Right renal cortex interstitium (tissue), 3 donors: ENCODE results near the gene CSH2. TPM values are rescaled to one million over a fixed set of nuclear protein-coding genes. Genes with fewer than 3 reads are reported as not detected.

ENCODE experiments used
- DNase-seq, 3 donors: peaks; one replicate each; pipeline ENCODE4 v3.0.0-alpha.2; 2013; ENCODE audit warnings: low read depth in 3 of 3, low spot score in 2 of 3
- polyA plus RNA-seq, 3 donors: library from polyadenylated mRNA; unstranded; fragments of 120-200 nt; gene quantifications; one replicate each; pipeline ENCODE4 v1.2.1, GENCODE V29; 2013; ENCODE audit not compliant: insufficient read length in 3 of 3

The CSH2 gene
- polyA plus RNA-seq, 3 donors = 1.2 to 2.2 TPM; not detected in 1

DNA sequence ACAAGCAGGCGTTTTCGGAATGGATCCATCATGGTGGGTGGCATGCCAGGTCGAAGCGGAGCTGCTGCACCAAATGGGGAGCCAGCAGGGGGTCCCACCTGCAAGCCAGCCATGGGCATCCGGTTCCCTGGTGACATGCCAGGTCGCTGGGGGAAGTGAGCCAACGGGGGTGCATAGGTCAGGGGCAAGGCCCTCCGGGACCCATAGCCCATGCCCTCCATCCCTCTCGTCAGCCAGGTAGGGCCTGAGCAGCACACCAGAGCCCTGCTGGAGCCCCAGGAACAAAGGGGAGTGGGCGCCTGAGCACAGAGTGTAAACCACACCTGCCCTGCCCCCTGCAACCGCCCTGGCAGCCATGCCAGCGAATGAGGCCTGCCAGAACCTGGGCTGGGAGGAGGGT lies 36.0 kb downstream of the CSH2 start:
- no peak for DNase-seq

DNA sequence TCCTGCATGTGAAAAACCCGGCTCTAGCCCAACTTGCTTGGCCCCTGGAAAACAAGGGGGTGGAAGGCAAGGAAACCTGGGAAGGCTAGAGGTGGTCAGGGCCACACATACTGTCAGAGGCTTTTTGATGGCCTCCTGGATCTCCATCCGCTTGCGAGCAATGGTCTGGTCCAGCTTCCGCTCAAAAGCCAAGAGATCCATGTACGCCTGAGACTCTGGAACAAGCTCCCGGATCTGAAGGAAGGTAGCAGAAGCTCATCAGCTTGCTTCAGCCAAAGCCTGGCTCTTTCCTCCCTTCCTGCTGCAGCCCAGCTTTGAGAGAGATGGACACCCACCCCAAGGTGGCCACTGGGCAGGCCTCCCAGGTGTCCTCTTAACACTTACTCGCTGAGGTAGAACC lies 36.7 kb downstream of the CSH2 start:
- no peak for DNase-seq

DNA sequence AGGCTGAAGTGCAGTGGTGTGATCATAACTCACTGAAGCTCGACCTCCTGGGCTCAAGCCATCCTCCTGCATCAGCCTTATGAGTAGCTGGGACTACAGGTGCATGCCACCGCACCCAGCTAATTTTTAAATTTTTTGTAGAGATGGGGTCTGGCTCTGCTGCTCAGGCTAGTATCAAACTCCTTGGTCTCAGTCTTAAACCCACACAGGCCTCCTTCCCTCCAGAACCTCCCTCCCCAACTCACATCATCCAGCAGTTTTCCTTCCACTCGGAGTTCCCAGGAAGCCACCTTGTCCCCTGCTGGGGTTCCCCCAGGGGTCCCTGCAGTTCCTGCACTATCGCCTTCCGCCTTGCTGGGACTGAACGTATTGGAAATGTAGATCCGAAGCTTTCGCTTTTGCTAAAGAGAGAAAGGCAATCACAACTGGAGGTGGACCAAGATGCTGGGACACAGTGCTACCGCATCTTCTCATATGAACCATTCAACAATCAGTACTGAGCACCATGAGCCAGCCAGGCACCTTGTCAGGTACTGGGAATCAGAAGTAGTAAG lies 38.2 kb downstream of the CSH2 start:
- DNase-seq = no peak

DNA sequence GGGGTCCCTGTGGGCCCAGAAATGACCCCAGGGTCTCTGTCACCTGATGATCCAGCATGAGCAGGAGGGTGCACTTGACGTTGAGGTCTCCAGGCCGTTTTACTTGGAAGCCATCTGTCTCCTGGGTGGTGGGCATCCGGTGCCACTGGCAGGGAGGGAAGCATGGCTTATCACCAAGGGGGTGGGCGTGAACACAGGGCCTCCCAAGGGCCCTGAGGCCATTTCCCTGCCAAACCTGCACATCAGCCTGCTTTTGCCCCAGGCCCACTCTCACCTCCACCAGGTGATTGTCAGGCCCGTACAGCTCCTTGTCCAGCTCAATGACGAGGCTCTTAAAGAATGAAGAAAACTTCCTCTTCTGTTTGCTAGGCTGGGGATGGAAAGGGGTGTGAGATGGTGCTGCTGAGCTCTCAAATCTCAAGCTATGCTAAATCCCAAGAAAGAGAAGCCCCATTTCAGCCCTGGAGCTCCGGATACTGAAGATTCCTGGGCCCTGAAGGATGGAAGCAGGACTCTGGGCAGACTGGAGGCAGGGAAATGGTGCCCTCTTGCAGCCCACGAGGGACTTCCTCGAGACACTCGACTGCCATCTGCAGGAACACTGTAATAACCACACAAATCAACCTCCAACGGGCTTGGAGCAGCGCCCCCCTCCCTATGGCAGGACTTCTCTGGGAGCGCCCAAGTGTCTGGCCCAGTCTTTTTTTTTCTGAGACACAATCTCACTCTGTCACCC lies 38.9 kb downstream of the CSH2 start:
- DNase-seq = no peak

DNA sequence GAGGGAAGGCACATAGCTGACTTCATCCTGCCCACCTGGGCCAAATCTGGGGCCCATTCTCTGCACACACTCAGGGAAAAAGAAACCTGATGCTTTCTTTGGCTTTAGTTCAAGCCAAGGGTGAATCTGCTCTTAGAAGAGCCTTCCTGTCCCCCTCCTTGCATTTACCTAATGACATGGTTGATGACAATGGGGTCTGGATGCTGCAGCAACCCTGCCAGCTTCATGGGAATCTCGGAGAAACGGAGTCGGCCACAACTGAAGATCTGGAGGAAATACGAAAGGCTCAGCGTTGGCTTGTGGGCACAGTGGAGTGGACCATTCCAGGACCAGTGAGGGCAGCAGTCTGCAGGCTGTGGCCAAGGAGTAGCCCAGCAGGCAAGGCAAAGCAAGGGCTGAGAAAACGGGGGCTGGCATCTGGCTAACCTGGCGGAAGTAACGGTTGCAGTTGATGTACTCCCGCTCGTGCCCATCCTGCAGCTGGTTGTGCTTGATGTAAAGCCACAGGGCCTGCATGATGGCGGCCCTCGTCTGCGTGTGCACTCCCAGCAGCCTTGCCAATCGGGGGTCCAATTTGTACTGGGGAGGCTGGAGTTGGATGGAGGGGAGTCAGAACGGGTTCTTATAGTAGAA lies 39.6 kb downstream of the CSH2 start:
- DNase-seq = no peak

DNA sequence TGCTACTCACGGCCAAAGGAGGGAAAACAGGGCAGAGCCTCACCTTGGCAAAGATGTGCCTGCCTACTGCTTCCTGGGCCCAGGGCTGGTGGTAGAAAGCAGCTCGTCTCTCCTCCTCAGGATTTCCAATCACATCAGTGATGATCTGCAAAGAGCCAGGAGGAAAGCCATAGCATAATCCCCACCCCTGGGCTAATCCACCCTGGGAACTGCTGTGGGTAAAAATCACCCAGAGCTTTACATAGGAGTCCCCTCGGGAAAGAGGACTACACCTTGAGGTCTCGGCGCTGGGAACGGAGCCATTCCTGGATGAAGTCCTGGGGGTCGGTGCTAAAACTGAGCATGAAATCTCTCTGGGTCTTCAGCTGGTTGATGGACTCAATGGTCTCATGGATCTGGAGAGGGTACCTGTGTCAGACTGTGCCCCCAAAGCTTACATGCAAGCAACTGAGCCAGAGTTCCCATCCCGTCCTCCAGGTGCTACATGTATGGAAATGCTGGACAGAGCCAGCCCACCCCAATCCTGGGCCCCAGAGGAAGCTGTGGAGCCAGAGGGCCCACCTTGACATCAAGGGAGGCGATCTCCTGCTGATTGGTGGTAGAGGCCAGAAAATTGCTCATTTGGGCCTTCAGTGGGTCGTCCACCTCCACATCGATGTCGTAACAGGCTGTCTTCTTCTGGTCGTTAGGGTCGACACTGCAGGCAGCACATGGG lies 40.3 kb downstream of the CSH2 start:
- DNase-seq = no peak

DNA sequence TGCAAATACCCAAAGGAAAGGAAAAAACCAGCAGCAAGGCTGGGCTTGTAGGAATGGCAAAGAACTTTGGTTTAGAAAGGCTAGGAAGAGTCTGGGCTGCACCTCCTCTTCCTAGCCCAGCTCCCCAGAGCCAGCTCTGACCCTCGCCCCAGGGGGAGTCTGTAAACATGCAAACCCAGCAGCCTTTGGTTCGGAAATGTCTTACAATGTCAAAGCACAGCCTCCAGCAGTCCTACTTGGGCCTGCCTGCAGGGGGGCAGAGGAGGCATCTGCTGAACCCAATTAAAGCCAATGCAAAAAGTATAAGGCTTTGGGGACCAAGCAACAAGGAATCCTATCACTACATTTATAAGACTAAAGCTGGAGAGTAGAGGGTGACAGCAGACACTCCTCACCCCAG lies 41.0 kb downstream of the CSH2 start:
- no peak for DNase-seq

DNA sequence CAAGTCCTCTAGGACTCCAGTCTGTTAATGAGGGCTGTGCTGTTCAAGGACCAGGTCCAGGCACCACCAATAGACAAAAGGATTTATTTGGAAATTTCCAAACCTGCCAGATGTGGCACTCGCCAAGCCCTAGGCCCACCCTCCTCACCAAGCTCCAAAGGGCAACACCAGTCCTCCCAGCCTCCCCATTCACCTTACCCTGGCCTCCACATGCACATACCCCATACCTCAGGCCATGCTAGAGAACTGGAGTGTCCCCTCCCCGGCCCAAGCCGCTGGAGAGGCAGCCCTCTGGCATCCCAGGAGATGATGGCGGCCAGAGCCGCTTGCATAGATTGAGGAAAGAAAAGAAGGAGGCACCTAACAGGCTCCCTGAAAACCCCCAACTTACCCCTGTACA lies 41.5 kb downstream of the CSH2 start:
- no peak for DNase-seq

DNA sequence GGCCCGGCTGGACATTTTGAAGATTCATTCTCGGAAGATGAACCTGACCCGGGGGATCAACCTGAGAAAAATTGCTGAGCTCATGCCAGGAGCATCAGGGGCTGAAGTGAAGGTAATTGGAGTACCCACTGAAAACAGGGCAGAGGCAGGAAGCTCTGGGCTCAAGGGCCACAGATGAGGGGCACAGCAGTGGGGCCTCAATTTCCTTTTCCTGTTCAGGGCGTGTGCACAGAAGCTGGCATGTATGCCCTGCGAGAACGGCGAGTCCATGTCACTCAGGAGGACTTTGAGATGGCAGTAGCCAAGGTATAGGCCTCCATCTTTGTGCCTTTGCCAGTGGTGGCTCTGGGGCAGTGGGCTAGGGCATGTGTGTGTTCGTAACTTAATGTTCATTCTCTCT lies 42.0 kb downstream of the CSH2 start:
- DNase-seq = no peak

DNA sequence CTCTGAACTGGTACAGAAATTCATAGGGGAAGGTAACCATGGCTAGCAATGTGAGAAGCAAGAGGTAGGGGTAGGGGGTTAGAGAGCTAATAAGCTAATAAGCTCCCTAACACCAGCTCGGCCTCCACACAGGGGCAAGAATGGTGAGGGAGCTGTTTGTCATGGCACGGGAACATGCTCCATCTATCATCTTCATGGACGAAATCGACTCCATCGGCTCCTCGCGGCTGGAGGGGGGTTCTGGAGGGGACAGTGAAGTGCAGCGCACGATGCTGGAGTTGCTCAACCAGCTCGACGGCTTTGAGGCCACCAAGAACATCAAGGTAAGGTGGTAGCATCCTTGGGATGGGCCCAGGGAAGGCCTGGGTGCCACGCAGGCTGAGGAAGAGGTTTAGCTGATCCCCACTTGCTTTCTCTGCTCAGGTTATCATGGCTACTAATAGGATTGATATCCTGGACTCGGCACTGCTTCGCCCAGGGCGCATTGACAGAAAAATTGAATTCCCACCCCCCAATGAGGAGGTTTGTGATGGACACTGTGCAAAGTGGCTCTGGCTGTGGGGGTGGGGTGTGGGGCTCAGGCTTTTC lies 42.5 kb downstream of the CSH2 start:
- DNase-seq = no peak

DNA sequence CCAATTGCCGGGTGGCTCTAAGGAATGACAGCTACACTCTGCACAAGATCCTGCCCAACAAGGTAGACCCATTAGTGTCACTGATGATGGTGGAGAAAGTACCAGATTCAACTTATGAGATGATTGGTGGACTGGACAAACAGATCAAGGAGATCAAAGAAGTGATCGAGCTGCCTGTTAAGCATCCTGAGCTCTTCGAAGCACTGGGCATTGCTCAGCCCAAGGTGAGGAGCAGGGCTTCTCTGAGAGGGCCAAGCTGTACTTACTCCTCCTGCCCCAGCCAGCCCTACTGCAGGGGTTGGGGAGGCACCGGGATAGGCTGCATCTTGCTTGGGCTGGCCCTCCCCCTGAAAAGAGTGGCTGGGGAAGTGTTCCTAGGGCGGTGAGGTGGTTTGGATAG lies 43.2 kb downstream of the CSH2 start:
- no peak for DNase-seq

DNA sequence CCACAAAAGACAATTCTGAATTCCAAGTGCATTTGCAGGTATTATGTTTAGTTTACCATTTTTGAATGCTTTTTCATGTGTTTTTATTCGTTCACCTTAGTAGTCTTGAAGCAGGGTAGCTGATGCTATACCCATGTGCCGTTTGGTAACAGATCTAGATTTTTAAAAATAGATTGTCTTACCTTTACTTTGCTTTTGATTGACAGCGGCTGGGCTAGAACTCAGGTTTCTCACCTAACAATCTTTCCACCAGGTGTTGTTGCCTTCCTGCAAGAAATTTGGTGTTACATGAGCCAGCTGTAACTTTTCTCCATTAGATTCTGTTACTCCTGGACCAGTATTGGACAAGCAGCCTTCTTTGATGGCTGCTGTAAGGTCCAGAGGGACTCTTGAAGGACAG lies 44.5 kb downstream of the CSH2 start:
- no peak for DNase-seq

DNA sequence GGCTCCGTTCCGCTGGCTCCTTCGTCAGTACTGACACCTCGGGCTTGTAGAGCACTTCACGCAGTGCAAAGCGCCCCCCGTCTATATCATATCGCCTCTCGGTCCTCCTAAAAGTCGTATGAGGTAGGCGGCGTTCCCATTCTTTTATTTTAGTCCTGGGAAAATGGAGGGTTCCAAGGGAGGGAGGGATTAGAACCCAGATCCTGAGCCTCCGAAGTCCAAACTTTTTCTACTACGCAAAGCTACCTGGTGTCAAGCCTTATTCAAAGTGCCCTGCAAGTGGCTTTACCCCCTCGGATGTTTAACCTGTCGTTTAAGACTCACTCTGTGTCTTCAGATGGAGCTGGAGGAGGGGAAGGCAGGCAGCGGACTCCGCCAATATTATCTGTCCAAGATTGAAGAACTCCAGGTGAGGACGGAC lies 45.7 kb downstream of the CSH2 start:
- DNase-seq = no peak

DNA sequence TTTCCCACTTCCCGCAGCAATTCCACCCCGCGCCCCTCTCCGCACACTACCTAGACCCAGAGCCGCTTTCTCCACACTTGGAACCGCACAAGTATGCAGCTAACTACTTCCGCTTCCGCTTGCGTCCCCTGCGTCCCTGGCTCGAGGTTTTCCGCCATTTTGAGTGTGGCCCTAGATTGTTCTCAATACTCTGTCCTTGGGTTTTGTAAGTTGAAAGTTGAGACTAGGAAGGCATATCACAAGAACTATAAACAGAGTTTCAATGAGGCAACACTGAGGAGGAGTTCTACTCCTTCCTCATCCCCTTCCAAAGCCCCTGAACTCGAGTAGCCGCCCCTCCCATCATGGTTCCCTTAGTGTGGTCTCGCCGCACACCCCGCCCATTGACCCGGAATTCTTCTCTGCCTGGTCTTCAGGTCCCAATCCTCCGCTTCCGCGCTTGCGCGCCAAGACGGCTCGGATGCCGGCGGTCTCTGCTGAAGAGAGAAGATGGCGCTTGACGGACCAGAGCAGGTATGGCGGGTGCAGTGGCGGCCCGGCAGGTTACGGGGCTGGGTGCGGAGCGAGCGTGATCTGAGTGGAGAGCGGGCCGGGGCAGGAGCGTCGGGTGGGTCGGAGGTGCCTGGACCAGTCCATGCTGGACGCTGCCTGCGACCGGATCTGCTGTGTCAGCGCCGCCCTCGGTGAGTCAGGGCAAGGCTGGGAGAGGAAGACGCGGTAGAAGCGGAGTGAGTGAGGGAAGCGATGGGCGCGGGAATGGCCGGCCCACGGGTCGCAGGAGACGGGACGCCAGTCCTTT lies 46.3 kb downstream of the CSH2 start, which contains the start of the genes FTSJ3 and PSMC5:
FTSJ3 (minus strand) TSS at position 662 of the 799 bp plus-strand sequence. CDS start 761 bp downstream, outside the sequence.
PSMC5 (plus strand) TSS at position 430 of the 799 bp plus-strand sequence; CDS start at position 490, 60 bp downstream.
- peak; percentile 95 to 97 (median 96) for DNase-seq

DNA sequence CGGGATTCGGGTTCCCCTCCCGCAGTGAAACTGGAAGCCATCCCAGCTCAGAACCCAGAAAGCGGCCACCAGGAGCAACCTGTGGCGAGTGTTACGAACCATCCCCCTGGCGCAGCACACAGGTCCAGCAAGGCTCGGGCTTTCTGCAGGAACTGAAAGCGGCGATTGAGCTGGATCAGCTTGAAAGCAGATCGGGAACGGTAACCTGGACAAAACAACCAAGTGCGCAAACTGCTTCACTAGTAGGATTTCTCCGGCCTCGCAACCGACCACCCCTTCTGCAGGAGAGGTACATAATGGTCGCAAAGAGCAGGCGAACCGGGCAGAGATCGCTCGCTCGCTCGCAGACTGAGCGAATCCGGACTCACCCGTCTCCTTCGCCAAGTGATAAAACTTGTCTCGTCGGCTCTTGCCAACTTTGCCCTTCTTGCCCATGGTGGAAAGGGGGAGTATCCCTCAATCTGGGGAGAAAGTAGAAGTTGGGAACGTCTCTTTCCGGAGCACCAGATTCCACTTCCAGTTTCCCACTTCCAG lies 46.9 kb downstream of the CSH2 start:
- DNase-seq = no peak

DNA sequence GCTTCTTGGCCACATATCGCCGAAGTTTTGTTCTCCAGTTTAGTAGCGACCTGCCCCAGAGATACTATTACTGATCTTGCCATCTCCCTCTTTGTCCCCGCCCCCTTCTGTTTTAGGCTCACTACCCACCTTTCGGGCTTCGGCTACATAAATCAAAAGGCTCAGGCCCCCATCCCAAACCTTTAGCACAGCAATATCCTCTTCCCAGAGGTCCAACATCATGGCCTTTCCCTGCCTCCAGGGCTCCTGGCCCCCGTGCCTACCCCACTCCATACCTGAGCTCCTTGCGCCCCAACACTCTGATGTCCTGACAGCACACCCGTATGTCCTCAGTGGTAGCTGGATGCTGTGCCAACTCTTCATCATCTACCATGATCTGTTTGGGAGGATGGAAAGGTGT lies 49.1 kb downstream of the CSH2 start:
- DNase-seq = no peak

DNA sequence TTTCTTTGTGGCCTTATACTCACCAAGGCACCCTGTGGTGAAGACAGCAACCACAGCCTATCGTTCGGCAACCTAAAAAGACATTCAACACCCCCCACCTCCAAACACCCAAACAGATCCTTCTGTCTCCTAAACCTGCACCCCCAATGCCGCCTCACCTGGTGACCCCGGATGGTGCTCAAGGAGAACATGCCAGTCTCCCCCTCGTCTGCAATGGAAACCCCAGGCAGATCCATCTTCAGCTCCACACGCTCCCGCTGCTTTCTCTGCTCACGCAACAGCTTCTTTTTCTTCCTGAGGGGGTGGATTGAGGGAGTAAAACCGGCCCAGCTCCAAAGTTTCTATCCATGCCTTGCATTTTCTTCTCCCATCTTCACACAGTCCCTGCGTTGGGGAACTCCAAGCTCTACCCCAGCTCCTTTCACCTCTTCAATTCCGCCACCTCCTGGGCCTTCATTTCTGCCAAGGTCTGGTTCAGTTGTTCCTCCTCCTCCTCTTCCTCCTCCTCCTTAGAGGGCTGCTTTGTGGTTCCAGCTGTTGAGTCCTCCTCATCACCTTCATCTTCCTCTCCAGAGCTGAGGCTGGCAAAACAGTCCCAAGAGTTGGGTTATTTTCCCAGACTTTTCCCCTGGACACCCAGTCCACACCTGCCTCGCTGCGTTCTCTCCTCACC lies 49.7 kb downstream of the CSH2 start:
- no peak for DNase-seq

DNA sequence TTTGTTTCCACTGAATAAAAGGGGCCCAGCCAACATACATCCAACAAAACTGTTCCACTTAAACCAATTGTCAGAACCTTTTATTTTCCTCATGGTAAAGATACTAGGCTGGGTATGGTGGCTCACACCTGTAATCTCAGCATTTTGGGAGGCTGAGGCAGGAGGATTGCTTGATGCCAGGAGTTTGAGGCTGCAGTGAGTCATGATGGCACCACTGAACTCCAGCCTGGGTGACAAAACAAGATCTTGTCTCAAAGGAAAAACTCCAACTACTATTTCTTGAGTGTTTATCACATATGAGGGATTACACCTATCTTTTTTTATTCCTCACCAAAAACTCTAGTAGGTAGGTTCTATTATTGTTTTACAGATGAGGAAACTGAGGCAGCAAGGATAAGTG lies 50.9 kb downstream of the CSH2 start:
- no peak for DNase-seq
